HUDEP-2 (cell line): Measurements from ENCODE around the gene MSLN.

Experiments used
- DNase-seq, 76 experiments: peaks; one replicate each; lab custom pipeline; 2025; ENCODE audit not compliant: unreplicated experiment in 76 of 76; lab: John Stamatoyannopoulos, UW

MSLN gene

DNA sequence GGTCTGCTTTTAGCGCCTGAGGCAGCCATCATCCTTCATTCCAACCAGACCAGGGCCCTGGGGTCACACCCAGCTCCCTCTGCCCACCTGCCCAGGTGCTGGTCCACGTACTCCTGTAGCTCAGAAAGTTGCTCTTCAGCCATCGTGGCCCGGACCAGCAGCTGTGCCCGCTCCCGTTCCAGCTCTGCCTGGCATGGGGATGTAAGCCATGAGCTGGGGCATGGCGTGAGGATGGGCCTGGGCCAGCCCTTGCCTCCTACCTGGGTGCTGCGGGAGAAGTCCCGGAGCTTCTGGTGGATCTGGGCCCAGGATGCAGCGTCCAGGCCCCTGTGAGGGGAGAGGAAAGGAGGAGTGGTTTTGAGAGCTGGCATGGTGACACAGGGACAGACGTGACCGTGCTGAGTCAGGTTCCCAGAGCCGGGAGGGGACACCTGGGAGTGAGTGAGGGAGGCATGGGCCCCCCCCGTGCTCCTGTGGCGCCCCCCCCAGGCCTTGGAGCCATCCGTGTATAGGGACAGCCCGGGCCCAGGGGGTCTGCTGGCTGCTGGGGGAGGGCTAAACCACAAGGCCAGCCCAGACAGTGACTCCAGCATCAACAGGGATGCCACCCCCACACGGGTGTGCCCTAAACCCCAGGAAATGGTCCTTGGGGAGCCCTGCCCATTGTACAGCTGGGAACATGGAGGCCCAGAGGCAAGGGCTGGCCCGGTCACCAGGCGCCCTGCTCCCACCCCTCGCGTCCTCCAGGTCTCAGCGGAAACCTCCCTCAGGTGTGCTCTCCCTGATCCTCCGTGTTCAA is 37.5 kb upstream of the MSLN start:
- peak in 1 of 76 experiments; percentile 27 for DNase-seq

DNA sequence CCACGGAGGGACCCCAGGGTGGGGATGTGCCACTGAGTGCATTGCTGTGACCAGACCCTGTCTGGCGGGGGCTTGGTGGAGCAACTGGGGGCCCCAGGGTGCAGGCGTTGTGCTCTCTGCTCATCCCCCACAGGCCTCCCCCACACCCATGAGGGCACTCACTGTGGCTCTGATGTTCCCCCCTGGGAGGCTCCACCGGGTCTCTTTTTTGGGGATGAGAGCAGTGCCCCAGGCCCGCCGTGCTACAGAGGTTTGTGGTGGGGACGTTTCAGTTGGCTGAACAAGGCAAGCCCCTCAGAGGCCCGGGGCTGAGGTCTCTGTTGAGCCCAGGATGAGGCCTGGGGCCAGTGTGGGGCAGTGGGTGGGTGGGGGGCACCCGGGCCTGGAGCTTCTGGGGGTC is 36.8 kb upstream of the MSLN start:
- no peak for DNase-seq

DNA sequence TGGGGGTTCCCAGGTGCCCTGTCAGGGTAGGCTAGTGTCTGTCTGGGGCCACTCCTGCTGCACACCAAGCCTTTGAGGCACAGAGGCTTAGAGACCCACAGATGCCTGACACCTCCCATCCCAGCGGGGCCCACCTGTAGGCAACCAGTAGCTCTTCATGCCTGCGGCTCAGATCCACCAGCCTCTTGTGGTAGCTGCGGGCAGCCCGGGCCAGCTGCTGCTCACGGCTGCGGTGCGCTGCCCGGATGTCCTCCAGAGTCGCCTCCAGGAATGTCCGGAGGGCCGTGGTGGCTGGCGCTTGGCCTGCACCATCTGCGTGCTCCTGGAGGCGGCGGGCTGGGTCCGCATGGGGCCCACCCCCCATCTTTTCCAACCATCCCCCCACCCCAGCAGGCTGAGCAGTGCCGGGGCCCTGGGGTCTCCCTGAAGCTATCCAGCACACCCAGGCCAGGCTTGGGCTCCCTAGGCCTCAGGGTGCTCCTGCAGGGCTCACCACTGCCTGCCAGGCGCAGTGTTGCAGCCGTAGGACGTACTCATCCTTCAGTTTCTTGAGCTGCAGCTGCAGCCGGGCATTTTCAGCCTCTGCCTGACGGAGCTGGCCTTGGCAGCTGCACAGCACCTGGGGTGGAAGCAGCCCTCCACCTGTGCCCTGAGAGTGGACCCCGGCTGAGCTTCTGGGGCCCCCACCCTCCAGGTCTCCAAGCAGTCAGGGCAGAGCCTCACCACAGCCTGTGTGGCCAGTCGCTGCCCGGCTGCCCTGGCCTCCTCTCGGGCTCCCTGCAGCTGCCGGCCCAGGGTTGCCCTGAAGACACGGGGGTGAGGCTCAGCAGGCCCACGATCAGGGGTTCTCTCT is 36.1 kb upstream of the MSLN start:
- no peak for DNase-seq

DNA sequence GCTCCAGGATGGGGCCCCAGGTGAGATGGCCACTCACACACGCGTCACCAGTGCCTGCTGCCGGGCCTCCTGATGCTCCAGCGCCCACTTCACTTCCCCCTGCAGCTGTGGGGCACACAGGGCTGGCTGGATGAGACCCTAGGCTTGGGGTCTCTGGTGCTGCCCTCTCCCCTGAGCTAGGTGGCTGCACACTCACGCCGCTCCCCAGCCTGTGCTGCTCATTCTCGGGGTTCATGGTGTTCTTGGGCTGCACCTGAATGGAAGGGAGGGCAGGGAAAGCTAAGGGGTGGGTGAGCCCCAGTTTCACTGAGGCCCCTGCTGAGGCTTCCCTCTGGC is 35.5 kb upstream of the MSLN start:
- no peak for DNase-seq

DNA sequence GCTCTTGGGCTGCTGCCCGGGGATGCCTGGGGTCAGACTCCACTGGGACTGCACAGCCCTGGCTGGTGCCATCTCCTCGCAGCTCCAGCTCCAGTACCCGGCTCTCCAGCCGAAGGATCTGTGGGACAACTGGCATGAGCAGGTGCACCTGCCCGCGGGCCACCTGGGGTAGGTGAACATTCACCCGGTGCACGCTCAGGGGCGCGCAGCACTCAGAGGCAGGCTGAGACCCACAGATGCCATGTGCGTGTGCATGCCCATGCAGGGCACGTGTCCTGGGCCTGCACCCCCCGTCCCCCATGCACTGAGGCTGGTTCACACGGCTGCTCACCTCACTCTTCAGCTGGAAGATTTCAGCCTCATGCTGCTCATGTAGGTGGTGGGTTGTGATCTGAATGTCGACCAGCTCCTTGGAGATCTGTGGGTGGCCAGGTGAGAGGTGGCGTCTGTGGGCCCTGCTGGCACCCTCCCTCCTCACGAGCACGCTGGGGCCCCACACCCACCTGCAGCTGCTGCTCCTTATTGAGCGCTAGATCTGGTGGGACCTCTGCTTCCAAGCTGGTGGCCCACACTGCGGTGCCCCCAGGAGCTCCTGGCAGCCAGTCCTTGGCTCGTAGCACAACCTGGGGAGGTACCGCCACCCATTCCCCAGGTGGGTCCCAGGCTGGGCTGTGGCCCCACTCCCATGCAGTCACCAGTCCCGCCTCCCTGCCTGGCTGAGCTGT is 34.9 kb upstream of the MSLN start:
- no peak for DNase-seq

DNA sequence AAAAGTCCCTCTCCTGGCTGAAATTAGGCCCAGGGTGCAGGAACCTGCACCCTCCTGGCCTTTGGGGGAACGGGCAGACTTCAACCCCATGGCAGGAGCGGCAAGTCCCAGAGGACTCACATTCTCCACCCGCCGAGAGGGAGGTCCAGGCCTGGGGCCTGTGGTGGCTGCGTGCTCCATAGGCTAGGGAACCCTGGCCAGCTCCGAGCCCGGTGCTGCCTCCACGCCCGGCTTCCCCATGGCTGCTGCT is 34.4 kb upstream of the MSLN start:
- no peak for DNase-seq

DNA sequence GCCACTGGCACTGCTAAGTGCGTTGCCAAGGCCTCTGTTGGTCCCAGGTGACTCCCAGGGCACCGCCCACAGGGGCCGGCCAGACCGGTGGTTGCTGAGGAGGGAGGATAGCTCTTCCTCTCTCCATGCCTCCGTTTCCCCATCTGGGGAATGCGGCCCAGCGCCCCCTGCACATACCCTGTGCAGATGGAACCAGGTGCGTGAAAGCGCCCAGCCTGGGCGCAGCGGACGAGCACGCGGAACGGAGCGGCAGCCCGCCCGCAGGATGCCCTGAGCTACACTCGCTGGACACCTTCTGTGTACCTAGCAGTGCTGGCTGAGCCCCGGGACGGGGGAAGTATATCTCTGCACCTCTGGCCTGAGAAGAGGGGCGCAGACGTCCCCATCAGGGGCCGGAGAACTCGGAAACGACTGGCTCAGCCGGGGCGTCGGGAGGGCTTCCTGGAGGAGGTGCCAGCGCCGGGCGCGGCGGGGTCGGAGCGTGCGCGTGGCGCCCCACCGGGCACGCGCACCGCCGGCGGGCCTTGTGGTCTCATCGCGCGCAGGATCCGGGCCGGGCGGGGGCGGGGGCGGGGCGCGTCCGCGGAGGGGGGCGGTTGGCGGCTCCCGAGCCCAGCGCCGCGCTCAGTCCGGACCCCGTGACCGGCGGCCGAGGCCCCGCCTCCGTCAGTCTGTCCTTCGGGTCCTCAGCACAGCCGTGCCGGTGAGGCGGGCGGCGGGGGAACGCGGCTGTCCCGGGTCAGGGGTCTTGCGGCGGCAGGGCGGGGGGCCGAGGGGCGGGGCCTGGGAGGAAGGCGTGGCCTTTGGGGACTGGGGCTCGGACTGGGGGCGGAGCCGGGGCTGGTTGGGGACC is 33.9 kb upstream of the MSLN start, which contains the start of the genes CCDC78 and HAGHL:
Gene CCDC78 (minus strand): TSS at position 6 of the 853 bp plus-strand sequence. CDS start 76 bp downstream, outside the sequence.
Gene HAGHL (plus strand): TSS at position 669 of the 853 bp plus-strand sequence. CDS start 404 bp downstream, outside the sequence.
- DNase-seq = peak in 62 of 76 experiments; percentile 15 to 83 (median 61)

DNA sequence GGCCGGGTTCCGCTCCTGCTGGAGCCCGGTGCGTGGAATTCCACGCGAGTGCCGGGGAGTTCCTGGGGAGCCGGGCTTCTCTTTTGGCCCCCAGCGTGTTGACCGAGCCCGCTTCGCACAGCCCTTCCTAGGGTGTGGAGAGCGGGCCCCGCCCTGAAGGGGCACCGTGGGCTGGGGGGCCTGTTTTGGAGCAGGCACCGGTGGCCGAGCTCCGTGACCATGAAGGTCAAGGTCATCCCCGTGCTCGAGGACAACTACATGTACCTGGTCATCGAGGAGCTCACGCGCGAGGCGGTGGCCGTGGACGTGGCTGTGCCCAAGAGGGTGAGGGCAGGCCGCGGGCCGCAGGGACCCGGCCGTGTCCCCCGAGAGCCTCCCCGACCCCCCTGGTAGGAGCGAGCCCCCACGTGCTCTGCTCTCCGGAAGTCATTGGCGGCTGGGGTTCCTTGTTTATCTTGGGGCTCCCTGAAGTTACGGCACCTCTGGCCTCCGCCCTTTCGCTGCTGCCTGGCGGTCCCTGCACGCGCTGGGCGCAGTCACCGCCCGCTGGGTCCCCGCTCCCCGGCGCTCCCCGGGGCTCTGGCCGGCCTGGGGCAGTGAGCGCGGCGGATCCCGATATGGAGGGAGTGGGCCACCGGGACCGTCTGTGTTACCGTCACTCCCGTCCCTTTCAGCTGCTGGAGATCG is 33.1 kb upstream of the MSLN start:
- DNase-seq = peak in 26 of 76 experiments; percentile 7 to 63 (median 32)

DNA sequence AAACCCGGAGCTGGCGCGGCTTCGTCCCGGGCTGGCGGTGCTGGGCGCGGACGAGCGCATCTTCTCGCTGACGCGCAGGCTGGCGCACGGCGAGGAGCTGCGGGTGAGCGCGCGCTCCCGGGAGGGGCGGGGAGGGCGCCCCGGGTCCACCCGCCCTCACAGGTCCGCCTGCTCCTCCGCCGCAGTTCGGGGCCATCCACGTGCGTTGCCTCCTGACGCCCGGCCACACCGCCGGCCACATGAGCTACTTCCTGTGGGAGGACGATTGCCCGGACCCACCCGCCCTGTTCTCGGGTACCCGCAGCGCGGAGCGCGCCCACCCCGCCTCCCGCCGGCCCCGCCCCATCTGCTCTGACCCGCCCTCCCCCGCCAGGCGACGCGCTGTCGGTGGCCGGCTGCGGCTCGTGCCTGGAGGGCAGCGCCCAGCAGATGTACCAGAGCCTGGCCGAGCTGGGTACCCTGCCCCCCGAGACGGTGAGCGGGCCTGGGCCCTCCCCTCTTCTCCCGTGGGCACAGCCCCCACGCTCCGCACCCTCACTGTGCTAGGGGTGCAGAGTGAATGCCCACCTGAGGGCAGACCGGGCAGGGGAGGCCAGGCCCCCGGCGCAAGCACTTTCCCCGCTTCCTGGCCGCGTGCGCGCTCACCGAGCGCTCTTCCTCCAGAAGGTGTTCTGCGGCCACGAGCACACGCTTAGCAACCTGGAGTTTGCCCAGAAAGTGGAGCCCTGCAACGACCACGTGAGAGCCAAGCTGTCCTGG is 32.2 kb upstream of the MSLN start:
- DNase-seq = peak in 71 of 76 experiments; percentile 14 to 91 (median 77)

DNA sequence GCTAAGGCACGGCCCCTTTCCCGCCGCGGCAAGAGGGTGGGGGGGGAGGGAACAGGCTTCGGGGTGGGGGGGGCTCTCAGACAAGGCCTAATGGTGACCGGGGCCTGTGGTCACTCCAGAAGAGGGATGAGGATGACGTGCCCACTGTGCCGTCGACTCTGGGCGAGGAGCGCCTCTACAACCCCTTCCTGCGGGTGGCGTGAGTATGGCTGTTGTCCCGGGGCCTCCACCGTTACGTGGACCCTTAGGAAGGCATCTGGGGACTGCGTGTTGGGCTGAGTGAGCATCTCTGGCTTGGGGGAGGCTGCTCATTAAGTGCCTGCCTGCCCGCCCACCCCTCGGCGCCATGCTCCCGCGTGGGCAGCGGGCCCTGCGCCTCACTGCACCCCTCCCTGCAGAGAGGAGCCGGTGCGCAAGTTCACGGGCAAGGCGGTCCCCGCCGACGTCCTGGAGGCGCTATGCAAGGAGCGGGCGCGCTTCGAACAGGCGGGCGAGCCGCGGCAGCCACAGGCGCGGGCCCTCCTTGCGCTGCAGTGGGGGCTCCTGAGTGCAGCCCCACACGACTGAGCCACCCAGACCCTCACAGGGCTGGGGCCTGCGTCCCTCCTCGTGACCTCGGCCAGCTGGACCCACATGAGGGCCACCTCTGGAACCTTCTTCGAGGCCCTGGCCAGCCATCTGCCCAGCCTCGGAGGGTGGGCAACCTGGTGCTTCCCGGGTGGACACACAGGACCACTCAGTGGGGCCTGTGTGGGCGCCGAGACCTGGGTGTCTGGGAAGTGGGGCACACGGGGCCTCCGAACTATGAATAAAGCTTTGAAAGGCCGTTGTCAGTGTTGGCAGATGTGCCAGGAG is 31.4 kb upstream of the MSLN start:
- no peak for DNase-seq

DNA sequence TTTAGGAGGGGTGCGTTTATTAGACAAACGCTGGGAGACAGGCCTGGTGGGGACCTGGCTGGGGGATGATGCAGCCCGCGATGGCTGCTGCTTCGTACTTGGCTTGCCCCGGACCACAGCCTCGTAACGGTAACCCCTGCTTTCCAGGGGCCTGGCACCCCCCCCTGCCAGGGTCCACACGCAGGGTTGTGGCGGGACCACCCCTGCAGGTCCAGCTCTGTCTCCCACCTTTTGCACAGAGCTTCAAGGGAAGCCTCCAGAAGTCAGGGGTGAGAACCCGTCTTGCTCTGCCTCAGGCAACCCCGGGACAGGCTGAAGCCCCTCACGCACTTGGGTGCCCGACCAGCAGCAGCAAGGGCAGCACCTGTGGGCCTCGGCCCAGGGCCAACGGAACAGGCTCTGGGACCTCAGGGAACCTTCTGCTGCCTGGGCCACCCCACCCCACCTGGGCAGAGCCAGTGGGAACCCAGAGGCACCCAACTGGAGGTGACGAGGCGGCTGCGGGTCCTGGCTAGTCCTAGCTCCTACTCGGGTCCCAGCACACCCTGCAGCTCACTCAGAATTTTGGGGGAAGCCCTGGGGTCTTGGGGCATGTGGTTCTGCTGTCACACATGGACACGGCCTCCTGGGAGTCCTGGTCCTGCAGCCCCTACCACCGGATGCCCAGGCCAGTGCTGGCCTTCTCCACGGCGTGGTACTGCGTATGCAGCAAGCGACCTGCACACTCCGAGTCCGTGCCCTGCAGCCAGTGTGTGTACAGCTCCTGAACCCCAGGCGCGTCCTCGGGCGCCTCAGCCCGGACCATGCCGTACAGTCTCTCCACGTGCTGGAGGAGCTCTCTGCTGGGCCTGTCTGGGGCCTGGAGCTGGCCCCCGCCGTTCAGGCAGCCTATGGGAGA is 30.5 kb upstream of the MSLN start:
- DNase-seq = no peak

DNA sequence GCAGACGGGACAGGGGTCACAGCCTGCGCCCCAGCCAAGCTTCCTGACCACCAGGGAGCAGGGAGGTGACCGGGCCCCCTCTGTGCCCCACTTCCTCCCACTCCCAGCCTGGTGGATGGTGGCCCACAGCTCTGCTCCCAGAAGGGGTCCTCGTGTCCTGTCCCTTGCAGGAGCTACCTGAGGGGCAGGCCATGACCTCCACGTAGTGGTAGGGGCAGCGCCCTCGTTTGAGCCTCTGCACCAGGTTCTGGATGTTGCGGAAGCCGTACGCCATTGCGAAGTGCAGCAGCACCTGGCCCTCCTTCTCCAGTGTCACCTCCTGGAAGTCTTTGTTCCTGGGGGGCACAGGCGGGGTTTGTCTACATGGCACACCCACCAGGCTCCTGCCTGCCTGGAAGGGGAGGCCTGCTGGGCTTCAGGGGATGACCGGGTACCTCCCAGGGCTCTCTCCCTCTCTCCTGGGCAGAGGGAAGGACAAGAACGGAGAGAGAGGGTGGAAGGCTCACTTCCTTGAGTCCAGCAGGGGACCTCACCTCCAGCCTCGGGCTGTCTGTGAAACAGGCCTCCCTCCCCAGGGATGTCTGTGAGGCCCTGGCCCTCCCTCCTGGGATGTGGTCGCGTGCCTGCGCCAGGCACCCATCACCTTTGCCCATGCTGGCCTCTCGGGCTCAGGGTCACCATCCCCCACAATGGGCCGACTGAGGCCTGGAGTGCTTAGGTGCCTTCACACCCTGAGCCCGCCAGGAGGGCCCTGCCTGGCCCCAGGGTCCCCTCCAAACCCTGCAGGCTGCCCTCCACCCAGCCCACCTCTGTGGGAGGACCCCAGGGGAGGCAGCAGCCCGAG is 29.6 kb upstream of the MSLN start:
- no peak for DNase-seq

DNA sequence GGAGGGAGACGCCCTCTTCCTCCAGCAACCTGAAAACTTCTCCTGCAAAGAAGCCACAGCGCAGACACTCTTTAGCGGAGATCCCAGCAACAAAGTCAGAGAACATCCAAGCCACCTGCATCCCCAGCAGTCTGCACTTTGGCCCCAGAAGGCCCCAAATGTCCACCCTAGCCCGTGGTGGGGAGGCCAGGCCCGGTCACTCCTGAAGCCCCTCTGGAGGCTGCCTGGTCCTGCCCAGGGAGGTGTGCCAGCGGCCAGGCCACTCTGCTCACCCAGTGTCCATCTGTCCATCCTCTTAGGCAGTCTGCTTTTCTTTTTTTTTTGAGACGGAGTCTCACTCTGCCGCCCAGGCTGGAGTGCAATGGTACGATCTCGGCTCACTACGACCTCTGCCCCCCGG is 28.2 kb upstream of the MSLN start:
- DNase-seq = no peak

DNA sequence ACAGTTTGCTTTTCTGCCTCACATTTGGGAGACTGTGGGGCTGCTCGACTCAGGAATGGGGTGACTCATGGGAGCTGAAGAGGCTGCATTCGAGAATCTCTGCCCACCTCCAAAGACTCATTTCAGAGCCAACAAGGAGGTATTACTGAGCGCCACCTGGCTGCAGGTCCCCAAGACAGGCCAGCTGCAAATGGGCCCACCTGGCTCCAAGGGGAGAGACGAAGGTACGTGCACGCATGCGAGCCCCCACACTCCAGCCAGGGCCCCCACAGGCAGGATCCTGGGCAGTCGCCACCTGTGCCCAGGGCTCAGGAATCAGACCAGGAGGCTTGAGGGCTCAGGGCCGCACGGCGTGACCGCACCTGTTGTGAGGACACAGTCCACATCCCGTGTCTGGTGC is 27.6 kb upstream of the MSLN start:
- no peak for DNase-seq

DNA sequence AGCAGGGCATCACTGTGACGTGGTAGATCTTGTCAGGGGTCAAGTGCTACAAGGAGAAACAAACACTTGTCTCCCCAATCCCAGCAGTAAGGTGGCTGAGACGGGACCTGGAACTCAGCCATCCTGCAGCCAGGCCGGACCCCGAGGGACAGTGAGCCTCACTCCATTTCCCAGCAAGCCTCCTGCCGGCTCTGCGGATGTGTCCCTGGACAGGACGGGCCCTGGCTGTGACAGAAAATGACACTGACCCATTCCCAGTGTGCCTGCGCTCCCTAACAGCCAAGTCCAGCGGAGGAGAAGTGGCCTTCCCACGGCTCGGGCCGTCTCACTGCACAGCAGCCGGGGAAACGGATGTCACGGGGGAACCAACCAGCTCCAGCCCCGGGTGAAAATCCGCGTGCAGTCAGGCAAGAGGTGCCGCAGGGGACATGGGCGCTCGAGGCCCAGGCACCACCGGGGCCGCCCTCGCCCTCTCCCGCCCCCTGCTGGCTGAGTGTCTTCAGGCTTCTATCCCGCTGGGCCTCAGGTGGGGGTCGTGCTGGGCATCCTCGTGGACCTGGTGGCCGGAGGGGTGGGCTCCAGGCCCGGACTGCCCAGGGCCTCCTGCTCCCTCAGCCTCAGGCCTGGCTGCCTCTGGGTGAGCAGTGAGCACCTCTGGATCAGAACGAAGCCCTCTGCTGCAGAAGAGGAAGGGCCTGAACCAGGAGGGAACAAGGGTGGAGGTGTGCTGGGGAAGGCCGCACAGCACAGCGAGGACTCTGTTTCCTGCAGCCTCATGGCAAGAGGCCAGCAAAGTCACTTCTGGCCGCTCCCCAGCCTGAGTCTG is 26.9 kb upstream of the MSLN start:
- peak in 2 of 76 experiments; percentile 5 to 18 for DNase-seq
